Gastrocnemius medialis (tissue), 4 donors: ENCODE results near the gene OAT. TPM values are rescaled to one million over a fixed set of nuclear protein-coding genes. Genes with fewer than 3 reads are reported as not detected.

Experiments
- ATAC-seq, 2 donors: fragments of 150-250 bp; one replicate each; pipeline ENCODE4 v1.9.1; 2016
- DNase-seq, 2 donors: peaks; one replicate each; pipeline ENCODE4 v3.0.0-alpha.2; 2019
- H3K27ac ChIP-seq, 4 donors: fragments of 200-600 bp; sonication (generic); 1 replicate in 1 of 4; 2 replicates in 3 of 4; pipeline ENCODE4 v1.5.1; 2016 to 2018; ENCODE audit warnings: mild to moderate bottlenecking in 2 of 4, moderate library complexity in 1 of 4
- H3K27me3 ChIP-seq, 3 donors: fragments of 200-600 bp; sonication (generic) in 2 of 3; 1 replicate in 1 of 3; 2 replicates in 2 of 3; pipeline versions ENCODE4 v1.5.1 to v1.6.0; 2016 to 2019; ENCODE audit warnings: mild to moderate bottlenecking in 1 of 3, moderate library complexity in 1 of 3
- H3K36me3 ChIP-seq, 2 donors: fragments of 200-600 bp; sonication (generic) in 1 of 2; one replicate each; pipeline ENCODE4 v1.5.1; 2017 to 2018
- H3K4me1 ChIP-seq, 2 donors: fragments of 200-600 bp; sonication (generic) in 1 of 2; one replicate each; pipeline ENCODE4 v1.5.1; 2016 to 2017; ENCODE audit warnings: mild to moderate bottlenecking in 2 of 2
- H3K4me3 ChIP-seq, 4 donors: fragments of 200-600 bp; sonication (generic) in 3 of 4; 1 replicate in 1 of 4; 2 replicates in 3 of 4; pipeline ENCODE4 v1.5.1; 2016 to 2019; ENCODE audit warnings: mild to moderate bottlenecking in 2 of 4
- H3K9me3 ChIP-seq, 3 donors: fragments of 200-600 bp; sonication (generic) in 2 of 3; 1 replicate in 1 of 3; 2 replicates in 2 of 3; pipeline ENCODE4 v1.5.1; 2016 to 2019
- POLR2A ChIP-seq, 2 donors: fragments of 450-650 bp; IDR thresholded peaks; one replicate each; pipeline ENCODE4 v1.6.1; 2017; ENCODE audit warnings: antibody characterized with exemption in 2 of 2, mild to moderate bottlenecking in 2 of 2, moderate library complexity in 2 of 2
- in situ Hi-C, 4 donors: fragments of 200-750 bp; cut with MboI; loops; one replicate each; pipeline versions ENCODE4 v1.15.0 to v1.8.0; 2017; ENCODE audit warnings: low sequenced_read_pairs in 4 of 4
- intact Hi-C: fragments of 100-400 bp; cut with DNase I; formaldehyde crosslinking; loops from one replicate; pipeline ENCODE4 v1.15.1; 2023; ENCODE audit warnings: low total_unique reads
- total RNA-seq, 4 donors: library from RNA; depleted of rRNA; stranded (reverse); fragments of >200 nt; gene quantifications; one replicate each; pipeline versions ENCODE4 v1.1.0 to v1.2.3, GENCODE V29; 2016
- TF ChIP-seq, protein P1 (sequence below), 5 experiments: fragments of 450-650 bp in 3 of 5; fragments of 200-600 bp in 2 of 5; sonication (generic) in 2 of 5; IDR thresholded peaks in 4 of 5; conservative IDR thresholded peaks in 1 of 5; 1 replicate in 4 of 5; 2 replicates in 1 of 5; pipeline ENCODE4 v1.5.1; 2016 to 2019; ENCODE audit warnings: antibody characterized with exemption in 5 of 5, mild to moderate bottlenecking in 3 of 5, moderate library complexity in 3 of 5

The OAT gene
- total RNA-seq, 4 donors from 2014 or later = 20.1 to 97.2 (median 42.6) TPM

DNA sequence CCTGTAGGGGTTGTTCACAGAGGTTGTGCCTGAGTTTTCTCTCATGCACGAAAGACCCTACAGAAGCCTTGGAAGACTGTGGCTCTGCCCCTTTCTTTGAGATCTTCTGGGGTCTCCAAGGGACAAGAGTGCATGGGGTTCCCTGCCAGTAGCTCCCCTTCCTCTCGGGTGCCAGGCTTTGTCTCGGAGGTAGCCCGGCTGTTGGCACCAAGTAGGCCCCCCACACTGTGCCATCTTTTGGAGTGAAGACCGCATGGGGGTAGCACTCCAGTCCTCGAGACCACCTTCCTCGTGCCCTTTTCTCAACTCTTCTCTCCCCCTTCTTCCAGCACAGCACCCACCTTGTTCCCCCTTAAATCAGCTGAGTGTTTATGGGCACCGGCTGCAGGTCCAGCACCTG is 41.6 kb downstream of the OAT start:
- intact Hi-C loops = no loop called here

DNA sequence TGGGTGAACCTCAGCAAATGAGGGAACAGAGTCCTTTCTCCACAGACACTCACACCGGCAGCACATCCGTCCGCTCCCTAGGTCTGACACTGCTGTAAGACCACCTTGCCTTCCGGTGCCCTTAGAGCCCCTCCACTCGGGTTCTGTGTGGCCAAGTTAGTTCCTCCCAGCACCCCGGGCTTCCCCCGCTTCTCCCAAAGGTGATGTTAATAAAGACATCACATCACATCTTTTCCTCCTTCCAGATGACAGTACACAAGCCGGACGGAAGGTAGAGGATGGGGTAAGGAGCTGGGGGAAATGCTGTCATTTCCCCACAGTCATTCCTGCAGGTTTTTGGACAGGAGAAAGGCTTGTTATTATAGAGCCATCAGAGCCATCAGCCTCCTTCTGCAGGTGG is 42.3 kb downstream of the OAT start:
- no peak overlapping the region for H3K4me3 ChIP-seq
- DNase-seq (no peak), ATAC-seq (no peak)
- no peaks in the 10 kb centered on the region for H3K4me1 ChIP-seq
- H3K9me3 ChIP-seq = no peaks in the 10 kb centered on the region
- peaks cover 0 to 5% (median 0%) of the 10 kb centered on the region in 3 donors for H3K27me3 ChIP-seq
- intact Hi-C loops (no loop called here), in situ Hi-C loops (loop anchor here (25.0 kb wide), 1 partner anchor 789 kb away; no protein-coding TSS in a partner anchor)
- no peaks in the 10 kb centered on the region for H3K36me3 ChIP-seq
- H3K27ac ChIP-seq = no peak overlapping the region
- TF ChIP-seq, protein P1, sequence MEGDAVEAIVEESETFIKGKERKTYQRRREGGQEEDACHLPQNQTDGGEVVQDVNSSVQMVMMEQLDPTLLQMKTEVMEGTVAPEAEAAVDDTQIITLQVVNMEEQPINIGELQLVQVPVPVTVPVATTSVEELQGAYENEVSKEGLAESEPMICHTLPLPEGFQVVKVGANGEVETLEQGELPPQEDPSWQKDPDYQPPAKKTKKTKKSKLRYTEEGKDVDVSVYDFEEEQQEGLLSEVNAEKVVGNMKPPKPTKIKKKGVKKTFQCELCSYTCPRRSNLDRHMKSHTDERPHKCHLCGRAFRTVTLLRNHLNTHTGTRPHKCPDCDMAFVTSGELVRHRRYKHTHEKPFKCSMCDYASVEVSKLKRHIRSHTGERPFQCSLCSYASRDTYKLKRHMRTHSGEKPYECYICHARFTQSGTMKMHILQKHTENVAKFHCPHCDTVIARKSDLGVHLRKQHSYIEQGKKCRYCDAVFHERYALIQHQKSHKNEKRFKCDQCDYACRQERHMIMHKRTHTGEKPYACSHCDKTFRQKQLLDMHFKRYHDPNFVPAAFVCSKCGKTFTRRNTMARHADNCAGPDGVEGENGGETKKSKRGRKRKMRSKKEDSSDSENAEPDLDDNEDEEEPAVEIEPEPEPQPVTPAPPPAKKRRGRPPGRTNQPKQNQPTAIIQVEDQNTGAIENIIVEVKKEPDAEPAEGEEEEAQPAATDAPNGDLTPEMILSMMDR (IDR thresholded peaks at IDR 0.05 in 4 of 5, conservative IDR thresholded peaks at IDR 0.05 in 1 of 5) = no peak
- no peak for TF ChIP-seq POLR2A (IDR thresholded peaks at IDR 0.05)

More for the DNA sequence above, 41.6 kb downstream of the OAT start:
- H3K9me3 ChIP-seq = no peaks in the 10 kb centered on the region
- H3K4me3 ChIP-seq = no peak overlapping the region
- no peaks in the 10 kb centered on the region for H3K4me1 ChIP-seq
- no peak overlapping the region for H3K27ac ChIP-seq
- in situ Hi-C loops = loop anchor here (25.0 kb wide), 1 partner anchor 790 kb away; no protein-coding TSS in a partner anchor
- no peaks in the 10 kb centered on the region for H3K36me3 ChIP-seq
- DNase-seq = no peak
- ATAC-seq = no peak
- H3K27me3 ChIP-seq = peaks cover 0 to 5% (median 0%) of the 10 kb centered on the region in 3 donors
- no peak for TF ChIP-seq POLR2A (IDR thresholded peaks at IDR 0.05)
- TF ChIP-seq, protein P1 (IDR thresholded peaks at IDR 0.05 in 4 of 5, conservative IDR thresholded peaks at IDR 0.05 in 1 of 5) = no peak

DNA sequence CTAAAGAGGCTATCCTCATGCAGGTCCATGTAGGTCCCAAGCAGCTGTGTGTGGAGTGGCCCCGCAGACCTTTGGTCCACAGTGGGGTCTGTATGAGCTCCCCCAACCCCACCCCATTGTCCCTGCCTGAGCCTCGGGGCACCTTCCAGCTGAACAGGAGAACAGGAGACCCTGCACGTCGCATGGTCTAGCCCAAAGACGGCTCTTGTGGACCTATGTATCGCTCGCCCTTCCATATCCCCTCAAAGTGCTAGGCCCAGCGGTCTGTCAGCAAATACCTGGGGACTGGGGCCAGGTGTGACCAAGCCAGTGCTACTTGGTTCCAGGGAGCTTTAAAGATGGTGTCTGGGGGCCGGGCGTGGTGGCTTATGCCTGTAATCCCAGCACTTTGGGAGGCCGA is 43.0 kb downstream of the OAT start:
- ATAC-seq = no peak
- H3K27me3 ChIP-seq = peaks cover 0 to 4% (median 0%) of the 10 kb centered on the region in 3 donors
- in situ Hi-C loops = loop anchor here (25.0 kb wide), 1 partner anchor 788 kb away; no protein-coding TSS in a partner anchor

DNA sequence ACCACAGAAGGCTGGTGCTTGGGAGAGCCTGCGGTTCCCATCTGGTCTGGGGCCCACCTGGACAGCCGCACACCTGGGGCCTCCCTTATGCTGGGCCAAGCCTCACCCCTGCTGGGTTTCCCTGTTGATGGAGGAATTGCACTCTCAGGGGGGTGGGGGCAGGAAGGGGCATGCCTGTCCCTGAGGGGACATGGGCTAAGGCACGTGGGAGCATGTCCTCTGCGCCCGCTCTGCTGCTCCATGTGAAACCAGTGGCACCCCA is 43.4 kb downstream of the OAT start:
- TF ChIP-seq POLR2A (IDR thresholded peaks at IDR 0.05) = no peak
- TF ChIP-seq, protein P1 (IDR thresholded peaks at IDR 0.05 in 4 of 5, conservative IDR thresholded peaks at IDR 0.05 in 1 of 5) = no peak
- H3K27me3 ChIP-seq = peaks cover 0 to under 1% (median 0%) of the 10 kb centered on the region in 3 donors
- in situ Hi-C loops = loop anchor here (25.0 kb wide), 1 partner anchor 788 kb away; no protein-coding TSS in a partner anchor
- H3K36me3 ChIP-seq = no peaks in the 10 kb centered on the region
- H3K9me3 ChIP-seq = no peaks in the 10 kb centered on the region
- H3K4me1 ChIP-seq = no peaks in the 10 kb centered on the region
- intact Hi-C loops = no loop called here
- ATAC-seq (no peak), DNase-seq (no peak)
- H3K27ac ChIP-seq = no peak overlapping the region
- no peak overlapping the region for H3K4me3 ChIP-seq

More for the DNA sequence above, 43.0 kb downstream of the OAT start:
- DNase-seq = no peak
- Histone ChIP-seq H3K4me1 (no peaks in the 10 kb centered on the region), H3K4me3 (no peak overlapping the region), H3K27ac (no peak overlapping the region), H3K9me3 (no peaks in the 10 kb centered on the region), H3K36me3 (no peaks in the 10 kb centered on the region)
- intact Hi-C loops = no loop called here
- TF ChIP-seq, protein P1 (IDR thresholded peaks at IDR 0.05 in 4 of 5, conservative IDR thresholded peaks at IDR 0.05 in 1 of 5) = no peak
- TF ChIP-seq POLR2A (IDR thresholded peaks at IDR 0.05) = no peak
